ENCODE data around the gene AFAP1L1.

Gene AFAP1L1

DNA sequence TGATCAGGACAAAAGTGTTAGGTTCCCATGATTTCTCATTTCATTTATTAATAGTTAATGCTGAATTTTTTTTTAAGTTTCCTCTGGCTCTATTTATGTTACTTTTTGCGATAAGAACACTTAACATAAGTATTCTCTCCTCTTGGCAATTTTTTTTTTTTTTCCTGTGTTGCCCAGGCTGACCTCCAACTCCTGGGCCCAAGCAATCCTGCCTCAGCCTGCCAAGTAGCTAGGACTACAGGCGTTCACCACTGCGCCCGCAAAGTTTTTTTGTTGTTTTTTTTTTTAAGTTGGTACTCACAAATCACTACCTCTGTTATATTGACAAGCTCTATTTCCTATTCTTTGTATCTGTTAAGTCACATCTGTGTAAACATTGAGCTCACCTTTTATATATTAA is 80.5 kb downstream of the AFAP1L1 start:
- H3K36me3 ChIP-seq (ENCODE audit: control insufficient read depth in 5 of 5, insufficient read depth in 5 of 5, low read length in 5 of 5), result peaks cover 40 to 70% (median 64%) of the 10 kb centered on the region in 5 donors
- H3K9ac ChIP-seq (ENCODE audit: low read length in 5 of 5), result no peak overlapping the region

DNA sequence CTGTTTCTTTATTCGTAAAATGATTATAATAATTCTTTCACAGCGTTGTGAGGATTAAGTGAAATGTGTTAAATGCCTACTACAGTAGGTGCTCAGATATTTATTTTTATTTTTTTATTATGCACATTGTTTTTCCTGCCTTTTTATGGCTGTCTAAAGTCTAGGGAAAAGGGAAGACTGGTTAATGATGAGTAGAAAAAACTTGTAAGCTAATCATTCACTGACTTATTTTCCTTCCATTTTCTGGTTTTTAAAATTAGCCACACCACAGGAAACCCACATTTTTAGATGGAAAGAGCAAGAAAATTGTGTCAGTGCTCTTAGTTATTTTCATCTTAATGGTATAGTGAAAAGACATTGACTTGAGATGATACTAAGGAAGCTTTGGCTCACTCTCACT is 82.3 kb downstream of the AFAP1L1 start:
- Histone ChIP-seq H3K4me1 (ENCODE audit: control insufficient read depth in 5 of 5, insufficient read depth in 5 of 5, low read length in 5 of 5) (peaks cover 6 to 16% (median 13%) of the 10 kb centered on the region in 5 donors), H3K9ac (ENCODE audit: low read length in 5 of 5) (no peak overlapping the region), H3K9me3 (ENCODE audit: control insufficient read depth in 5 of 5, low read length in 5 of 5) (no peaks in the 10 kb centered on the region), H3K27me3 (ENCODE audit: control insufficient read depth in 5 of 5, insufficient read depth in 4 of 5, low read length in 5 of 5) (no peaks in the 10 kb centered on the region), H3K4me3 (ENCODE audit: low read depth in 1 of 5, low read length in 5 of 5) (no peak overlapping the region), H3K27ac (ENCODE audit: low read depth, low read length) (no peak overlapping the region), H3K36me3 (ENCODE audit: control insufficient read depth in 5 of 5, insufficient read depth in 5 of 5, low read length in 5 of 5) (peaks cover 31 to 60% (median 57%) of the 10 kb centered on the region in 5 donors)

More for the DNA sequence above, 80.5 kb downstream of the AFAP1L1 start:
- Histone ChIP-seq H3K4me3 (ENCODE audit: low read depth in 1 of 5, low read length in 5 of 5) (no peak overlapping the region), H3K27me3 (ENCODE audit: control insufficient read depth in 5 of 5, insufficient read depth in 4 of 5, low read length in 5 of 5) (no peaks in the 10 kb centered on the region), H3K9me3 (ENCODE audit: control insufficient read depth in 5 of 5, low read length in 5 of 5) (no peaks in the 10 kb centered on the region), H3K27ac (ENCODE audit: low read depth, low read length) (no peak overlapping the region), H3K4me1 (ENCODE audit: control insufficient read depth in 5 of 5, insufficient read depth in 5 of 5, low read length in 5 of 5) (peaks cover 0 to 12% (median 1%) of the 10 kb centered on the region in 5 donors)

DNA sequence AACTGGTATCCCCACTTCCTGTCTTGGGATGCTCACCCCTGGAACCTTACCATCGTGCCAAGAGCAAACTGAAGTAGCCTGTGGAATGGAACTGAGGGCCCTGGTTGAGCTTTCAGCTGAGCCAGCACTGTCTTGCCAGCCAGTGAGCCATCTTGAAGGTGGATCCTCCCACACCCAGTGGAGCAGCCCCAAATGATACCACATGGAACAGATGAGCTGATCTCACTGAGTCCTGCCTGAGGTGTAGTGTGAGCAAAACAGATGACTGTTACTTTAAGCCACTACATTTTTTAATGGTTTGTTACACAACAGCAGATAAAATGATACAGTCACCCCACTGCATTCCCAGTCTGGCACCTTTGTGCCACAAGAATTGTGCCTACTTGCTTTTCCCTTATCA is 84.0 kb downstream of the AFAP1L1 start:
- no peak overlapping the region for H3K9ac ChIP-seq (ENCODE audit: low read length in 5 of 5)
- H3K27ac ChIP-seq (ENCODE audit: low read depth, low read length), result no peak overlapping the region
- H3K36me3 ChIP-seq (ENCODE audit: control insufficient read depth in 5 of 5, insufficient read depth in 5 of 5, low read length in 5 of 5), result peaks cover 15 to 43% (median 40%) of the 10 kb centered on the region in 5 donors
- peaks cover 10 to 16% (median 13%) of the 10 kb centered on the region in 5 donors for H3K4me1 ChIP-seq (ENCODE audit: control insufficient read depth in 5 of 5, insufficient read depth in 5 of 5, low read length in 5 of 5)
- no peaks in the 10 kb centered on the region for H3K9me3 ChIP-seq (ENCODE audit: control insufficient read depth in 5 of 5, low read length in 5 of 5)
- no peaks in the 10 kb centered on the region for H3K27me3 ChIP-seq (ENCODE audit: control insufficient read depth in 5 of 5, insufficient read depth in 4 of 5, low read length in 5 of 5)
- H3K4me3 ChIP-seq (ENCODE audit: low read depth in 1 of 5, low read length in 5 of 5), result no peak overlapping the region

GRCh38 chr5:149356391-149356790 is 84.7 kb downstream of the AFAP1L1 start:
- Histone ChIP-seq H3K4me3 (ENCODE audit: low read depth in 1 of 5, low read length in 5 of 5) (no peak overlapping the region), H3K27ac (ENCODE audit: low read depth, low read length) (no peak overlapping the region), H3K27me3 (ENCODE audit: control insufficient read depth in 5 of 5, insufficient read depth in 4 of 5, low read length in 5 of 5) (no peaks in the 10 kb centered on the region), H3K9ac (ENCODE audit: low read length in 5 of 5) (no peak overlapping the region), H3K4me1 (ENCODE audit: control insufficient read depth in 5 of 5, insufficient read depth in 5 of 5, low read length in 5 of 5) (peaks cover 10 to 16% (median 13%) of the 10 kb centered on the region in 5 donors), H3K36me3 (ENCODE audit: control insufficient read depth in 5 of 5, insufficient read depth in 5 of 5, low read length in 5 of 5) (peaks cover 10 to 36% (median 34%) of the 10 kb centered on the region in 5 donors), H3K9me3 (ENCODE audit: control insufficient read depth in 5 of 5, low read length in 5 of 5) (no peaks in the 10 kb centered on the region)

GRCh38 chr5:149357370-149358293 is 86.0 kb downstream of the AFAP1L1 start, which contains the start of gene PCYOX1L:
Gene PCYOX1L, plus strand, starts transcription at chr5:149358046. Its CDS starts 23 bp downstream, at chr5:149358069.
- Histone ChIP-seq H3K4me1 (ENCODE audit: control insufficient read depth in 5 of 5, insufficient read depth in 5 of 5, low read length in 5 of 5) (peaks cover 10 to 16% (median 13%) of the 10 kb centered on the region in 5 donors), H3K4me3 (ENCODE audit: low read depth in 1 of 5, low read length in 5 of 5) (peak within 1 kb of the TSS; percentile 54 to 81 (median 65)), H3K27ac (ENCODE audit: low read depth, low read length) (no peak within 1 kb of the TSS), H3K27me3 (ENCODE audit: control insufficient read depth in 5 of 5, insufficient read depth in 4 of 5, low read length in 5 of 5) (no peaks in the 10 kb centered on the region), H3K9ac (ENCODE audit: low read length in 5 of 5) (peak within 1 kb of the TSS in 4 of 5 donors; percentile 50 to 68 (median 60)), H3K36me3 (ENCODE audit: control insufficient read depth in 5 of 5, insufficient read depth in 5 of 5, low read length in 5 of 5) (peaks cover 4 to 23% (median 21%) of the 10 kb centered on the region in 5 donors), H3K9me3 (ENCODE audit: control insufficient read depth in 5 of 5, low read length in 5 of 5) (no peaks in the 10 kb centered on the region)

GRCh38 chr5:149358294-149358651 is 86.6 kb downstream of the AFAP1L1 start:
- peaks cover 0 to 17% (median 15%) of the 10 kb centered on the region in 5 donors for H3K36me3 ChIP-seq (ENCODE audit: control insufficient read depth in 5 of 5, insufficient read depth in 5 of 5, low read length in 5 of 5)
- no peaks in the 10 kb centered on the region for H3K27me3 ChIP-seq (ENCODE audit: control insufficient read depth in 5 of 5, insufficient read depth in 4 of 5, low read length in 5 of 5)
- peak overlapping the region; percentile 31 to 81 (median 65) for H3K4me3 ChIP-seq (ENCODE audit: low read depth in 1 of 5, low read length in 5 of 5)
- H3K9ac ChIP-seq (ENCODE audit: low read length in 5 of 5), result peak overlapping the region in 4 of 5 donors; percentile 50 to 68 (median 60)
- peaks cover 10 to 16% (median 13%) of the 10 kb centered on the region in 5 donors for H3K4me1 ChIP-seq (ENCODE audit: control insufficient read depth in 5 of 5, insufficient read depth in 5 of 5, low read length in 5 of 5)
- H3K27ac ChIP-seq (ENCODE audit: low read depth, low read length), result no peak overlapping the region
- H3K9me3 ChIP-seq (ENCODE audit: control insufficient read depth in 5 of 5, low read length in 5 of 5), result no peaks in the 10 kb centered on the region

GRCh38 chr5:149358868-149359495 is 87.3 kb downstream of the AFAP1L1 start:
- Histone ChIP-seq H3K36me3 (ENCODE audit: control insufficient read depth in 5 of 5, insufficient read depth in 5 of 5, low read length in 5 of 5) (peaks cover 0 to 12% (median 12%) of the 10 kb centered on the region in 5 donors), H3K9ac (ENCODE audit: low read length in 5 of 5) (no peak overlapping the region), H3K4me3 (ENCODE audit: low read depth in 1 of 5, low read length in 5 of 5) (peak overlapping the region in 1 of 5 donors; percentile 65), H3K4me1 (ENCODE audit: control insufficient read depth in 5 of 5, insufficient read depth in 5 of 5, low read length in 5 of 5) (peaks cover 10 to 16% (median 13%) of the 10 kb centered on the region in 5 donors), H3K9me3 (ENCODE audit: control insufficient read depth in 5 of 5, low read length in 5 of 5) (no peaks in the 10 kb centered on the region), H3K27ac (ENCODE audit: low read depth, low read length) (no peak overlapping the region), H3K27me3 (ENCODE audit: control insufficient read depth in 5 of 5, insufficient read depth in 4 of 5, low read length in 5 of 5) (no peaks in the 10 kb centered on the region)

- Histone ChIP-seq H3K4me1 (ENCODE audit: control insufficient read depth in 5 of 5, insufficient read depth in 5 of 5, low read length in 5 of 5) (peaks cover 10 to 16% (median 13%) of the 10 kb centered on the region in 5 donors), H3K4me3 (ENCODE audit: low read depth in 1 of 5, low read length in 5 of 5) (no peak overlapping the region), H3K9me3 (ENCODE audit: control insufficient read depth in 5 of 5, low read length in 5 of 5) (no peaks in the 10 kb centered on the region), H3K9ac (ENCODE audit: low read length in 5 of 5) (no peak overlapping the region), H3K27ac (ENCODE audit: low read depth, low read length) (no peak overlapping the region), H3K36me3 (ENCODE audit: control insufficient read depth in 5 of 5, insufficient read depth in 5 of 5, low read length in 5 of 5) (peaks cover 0 to 5% (median 2%) of the 10 kb centered on the region in 5 donors), H3K27me3 (ENCODE audit: control insufficient read depth in 5 of 5, insufficient read depth in 4 of 5, low read length in 5 of 5) (no peaks in the 10 kb centered on the region)
These were observed 88.6 kb downstream of the AFAP1L1 start for GRCh38 chr5:149360272-149360671.

GRCh38 chr5:149362541-149362940 is 90.9 kb downstream of the AFAP1L1 start:
- no peaks in the 10 kb centered on the region for H3K9me3 ChIP-seq (ENCODE audit: control insufficient read depth in 5 of 5, low read length in 5 of 5)
- no peak overlapping the region for H3K4me3 ChIP-seq (ENCODE audit: low read depth in 1 of 5, low read length in 5 of 5)
- no peak overlapping the region for H3K9ac ChIP-seq (ENCODE audit: low read length in 5 of 5)
- no peak overlapping the region for H3K27ac ChIP-seq (ENCODE audit: low read depth, low read length)
- H3K36me3 ChIP-seq (ENCODE audit: control insufficient read depth in 5 of 5, insufficient read depth in 5 of 5, low read length in 5 of 5), result no peaks in the 10 kb centered on the region
- no peaks in the 10 kb centered on the region for H3K27me3 ChIP-seq (ENCODE audit: control insufficient read depth in 5 of 5, insufficient read depth in 4 of 5, low read length in 5 of 5)
- H3K4me1 ChIP-seq (ENCODE audit: control insufficient read depth in 5 of 5, insufficient read depth in 5 of 5, low read length in 5 of 5), result peaks cover 7 to 14% (median 10%) of the 10 kb centered on the region in 5 donors

- H3K36me3 ChIP-seq (ENCODE audit: control insufficient read depth in 5 of 5, insufficient read depth in 5 of 5, low read length in 5 of 5), result no peaks in the 10 kb centered on the region
- no peak overlapping the region for H3K27ac ChIP-seq (ENCODE audit: low read depth, low read length)
- H3K4me3 ChIP-seq (ENCODE audit: low read depth in 1 of 5, low read length in 5 of 5), result no peak overlapping the region
- peaks cover 2 to 9% (median 5%) of the 10 kb centered on the region in 5 donors for H3K4me1 ChIP-seq (ENCODE audit: control insufficient read depth in 5 of 5, insufficient read depth in 5 of 5, low read length in 5 of 5)
- H3K9ac ChIP-seq (ENCODE audit: low read length in 5 of 5), result no peak overlapping the region
- H3K9me3 ChIP-seq (ENCODE audit: control insufficient read depth in 5 of 5, low read length in 5 of 5), result no peaks in the 10 kb centered on the region
- no peaks in the 10 kb centered on the region for H3K27me3 ChIP-seq (ENCODE audit: control insufficient read depth in 5 of 5, insufficient read depth in 4 of 5, low read length in 5 of 5)
These were observed 91.7 kb downstream of the AFAP1L1 start for GRCh38 chr5:149363358-149363757.

Data from subcutaneous abdominal adipose tissue (tissue), 5 donors.